NK-92 (cell line): Measurements from ENCODE around the gene IQSEC3.

Source experiments
- DNase-seq: peaks from one replicate; lab custom pipeline; 2025; ENCODE audit not compliant: unreplicated experiment; lab: John Stamatoyannopoulos, UW

Gene IQSEC3

DNA sequence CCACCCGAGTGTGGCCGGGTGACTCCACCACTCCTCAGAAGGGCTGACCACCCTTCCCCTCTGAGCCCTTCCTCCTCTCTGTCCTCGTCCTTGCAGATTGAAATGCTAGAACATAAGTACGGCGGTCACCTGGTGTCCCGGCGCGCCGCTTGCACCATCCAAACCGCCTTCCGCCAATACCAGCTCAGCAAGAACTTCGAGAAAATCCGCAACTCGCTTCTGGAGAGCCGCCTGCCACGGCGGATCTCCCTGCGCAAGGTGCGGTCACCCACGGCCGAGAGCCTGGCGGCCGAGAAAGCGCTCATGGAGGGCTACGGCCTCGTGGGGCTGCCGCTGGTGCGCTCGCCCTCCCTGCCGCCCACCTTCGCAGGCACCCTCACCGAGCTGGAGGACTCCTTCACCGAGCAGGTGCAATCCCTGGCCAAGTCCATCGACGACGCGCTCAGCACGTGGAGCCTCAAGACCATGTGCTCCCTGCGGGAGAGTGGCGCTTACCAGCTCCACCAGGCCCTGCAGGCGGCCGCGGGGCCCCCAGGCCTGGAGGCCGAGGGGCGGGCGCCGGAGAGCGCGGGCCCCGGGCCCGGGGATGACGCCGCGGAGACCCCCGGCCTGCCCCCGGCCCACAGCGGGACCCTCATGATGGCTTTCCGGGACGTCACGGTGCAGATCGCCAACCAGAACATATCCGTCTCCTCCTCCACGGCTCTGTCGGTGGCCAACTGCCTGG, 71.8 kb downstream of the IQSEC3 start:
- DNase-seq = no peak

GRCh38 chr12:138898-139534, 72.4 kb downstream of the IQSEC3 start:
- no peak for DNase-seq

- DNase-seq = no peak
Observed at GRCh38 chr12:139585-139984, 73.0 kb downstream of the IQSEC3 start.

DNA sequence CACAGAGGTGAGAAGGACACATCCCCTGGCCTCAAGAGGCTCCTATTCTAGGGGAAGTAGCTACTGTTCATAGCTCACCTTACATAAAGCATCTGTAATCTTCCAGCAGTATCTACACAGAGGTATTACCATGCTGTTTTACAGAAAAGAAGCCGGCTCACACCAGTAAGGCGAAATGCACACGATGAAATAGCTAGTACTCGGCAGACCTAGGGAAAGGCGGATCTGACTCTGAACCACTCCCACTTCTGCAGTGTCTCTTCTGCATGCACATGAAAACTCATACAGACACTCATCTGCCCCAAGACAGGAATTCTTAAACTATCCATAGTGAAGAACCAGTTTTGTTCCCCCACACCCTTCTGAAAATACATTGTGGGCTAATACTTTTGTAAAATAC, 73.6 kb downstream of the IQSEC3 start:
- DNase-seq = no peak

DNA sequence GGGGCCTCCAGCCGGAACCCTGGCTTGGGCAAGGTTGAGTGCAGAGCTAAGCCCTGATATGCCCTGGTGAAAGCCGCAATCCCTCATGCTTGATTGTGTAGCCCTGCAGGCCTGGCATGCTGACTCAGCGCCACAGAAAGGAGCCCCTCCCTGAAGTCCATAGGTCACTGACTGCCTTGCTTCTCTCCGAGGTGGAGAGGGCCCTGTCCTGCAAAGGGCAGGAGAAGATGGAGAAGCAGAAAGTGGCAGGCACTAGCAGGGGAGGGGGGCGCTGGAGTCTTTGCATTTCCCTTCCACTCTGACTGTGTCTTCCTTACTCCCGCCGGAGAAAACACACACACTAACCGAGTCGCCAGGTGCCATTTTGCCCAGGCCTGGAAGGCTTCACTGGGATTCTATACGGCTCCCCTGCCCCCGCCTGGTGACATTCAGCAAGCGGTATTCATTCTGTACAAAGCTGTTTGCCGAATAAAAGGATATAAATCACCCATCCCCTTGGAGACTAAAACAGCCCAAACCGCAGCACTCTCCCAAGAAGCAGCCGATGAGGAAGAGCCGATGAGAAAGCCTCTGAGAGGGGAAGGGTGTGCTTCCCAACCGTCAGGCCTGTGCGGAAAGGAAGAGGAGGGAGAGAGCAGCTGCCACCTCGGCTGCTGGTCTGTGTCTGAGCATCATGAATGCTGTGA, 77.5 kb downstream of the IQSEC3 start:
- DNase-seq = no peak

DNA sequence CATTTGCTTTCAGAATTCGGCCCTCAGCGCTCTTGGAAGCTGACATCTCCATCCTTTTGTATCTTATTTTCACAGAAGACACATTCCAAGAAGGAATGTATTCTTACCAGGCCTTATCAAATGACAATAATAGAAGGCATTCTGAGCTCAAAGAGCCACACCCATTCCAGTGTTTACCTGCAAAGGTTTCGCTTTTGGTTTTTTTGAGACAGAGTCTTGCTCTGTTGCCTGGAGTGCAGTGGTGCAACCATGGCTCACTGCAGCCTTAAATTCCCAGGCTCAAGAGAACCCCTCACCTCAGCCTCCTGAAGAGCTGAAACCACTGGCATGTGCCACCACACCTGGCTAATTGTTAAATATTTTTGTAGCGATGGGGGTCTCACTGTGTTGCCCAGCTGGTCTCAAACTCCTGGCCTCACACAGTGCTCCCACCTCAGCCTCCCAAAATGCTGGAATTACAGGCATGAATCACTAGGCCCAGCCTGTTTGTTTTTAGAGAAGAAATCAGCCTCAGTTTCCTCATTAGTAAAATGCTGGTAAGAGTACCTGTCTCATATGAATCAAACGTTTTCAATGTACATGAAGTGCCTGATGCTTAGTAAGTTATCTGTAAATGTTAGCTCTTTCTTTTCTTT, 78.2 kb downstream of the IQSEC3 start:
- DNase-seq = no peak

DNA sequence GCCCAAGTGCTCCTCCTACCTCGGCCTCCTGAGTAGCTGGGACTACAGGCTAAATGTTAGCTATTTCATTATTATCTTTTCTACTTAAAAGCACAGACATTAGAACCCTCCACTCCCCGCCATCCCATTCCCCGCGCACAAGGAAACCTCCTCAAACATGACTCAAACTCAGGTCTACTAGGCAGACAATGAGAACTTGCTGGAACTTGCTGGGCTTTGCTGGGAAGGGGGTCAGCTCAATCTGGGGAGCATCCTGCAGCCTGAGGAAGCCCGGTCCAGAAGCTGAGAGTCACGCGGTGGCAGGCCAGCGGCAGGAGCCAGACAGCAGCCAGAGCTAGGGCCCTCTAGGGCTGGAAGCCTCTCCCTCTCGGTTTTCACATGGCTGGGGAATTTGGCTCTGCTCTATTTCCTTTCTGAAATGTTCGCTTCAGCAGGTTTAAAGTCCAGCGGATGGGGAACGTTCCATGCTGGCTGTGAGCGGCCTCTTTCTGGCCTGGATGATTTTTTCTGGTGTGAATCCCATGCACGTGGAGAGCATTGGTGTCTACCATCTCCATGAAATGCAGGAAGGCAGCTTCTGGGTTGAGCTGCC, 78.9 kb downstream of the IQSEC3 start:
- DNase-seq = no peak

- no peak for DNase-seq
Observed at GRCh38 chr12:147242-147641, 80.7 kb downstream of the IQSEC3 start.

DNA sequence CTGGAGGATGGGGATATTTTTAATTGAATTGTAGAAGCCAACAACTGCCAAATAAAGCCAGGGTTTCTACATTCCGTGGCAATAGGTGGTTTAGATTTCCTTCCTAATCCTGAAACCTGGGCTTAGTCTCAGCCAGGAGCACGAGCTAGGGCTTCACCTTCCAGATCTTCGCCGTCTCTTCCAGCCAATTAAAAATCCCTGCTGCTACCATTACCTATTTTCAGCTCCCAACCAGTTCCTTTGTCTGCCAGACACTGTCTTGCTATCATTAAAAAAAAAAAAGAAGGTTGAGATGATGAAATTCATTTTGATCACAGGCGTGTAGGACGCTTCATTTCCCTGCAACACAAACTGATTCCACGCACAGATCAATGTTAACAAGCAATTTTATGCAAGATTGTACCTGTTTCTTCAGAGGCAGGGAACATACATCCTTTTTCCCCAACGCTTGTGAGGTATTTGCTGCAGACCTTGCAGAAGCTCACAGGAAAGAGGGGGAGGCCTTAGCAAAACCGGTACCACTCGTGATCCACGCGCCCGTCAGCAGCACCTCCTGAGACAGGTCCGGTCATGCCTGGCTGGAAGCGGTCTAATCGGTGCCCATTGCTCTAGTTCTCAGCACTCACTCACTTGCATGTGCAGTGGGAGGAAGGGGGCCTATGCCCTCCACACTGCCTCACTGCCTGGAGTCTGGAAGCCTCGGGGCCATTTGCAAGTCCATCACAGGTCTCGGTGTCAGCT, 82.3 kb downstream of the IQSEC3 start:
- DNase-seq = no peak

DNA sequence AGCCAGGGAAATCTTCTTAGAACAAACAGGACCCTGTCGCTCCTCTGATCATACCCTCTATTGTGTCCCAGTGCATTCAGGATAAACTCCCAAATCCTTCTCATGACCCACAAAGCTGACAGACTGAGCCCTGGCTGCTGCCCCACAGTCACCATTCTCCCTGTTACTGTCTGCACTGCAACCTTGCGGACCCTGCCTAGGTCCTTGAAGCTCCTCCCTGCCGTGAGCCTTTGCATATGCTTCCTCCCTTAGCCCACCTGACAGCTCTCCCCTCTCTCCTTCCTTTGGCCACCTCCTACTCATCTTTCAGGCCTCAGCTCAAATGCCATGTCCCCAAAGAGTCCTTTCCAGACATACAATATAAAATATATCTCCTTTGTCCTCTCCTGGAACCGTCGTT, 85.0 kb downstream of the IQSEC3 start:
- no peak for DNase-seq

DNA sequence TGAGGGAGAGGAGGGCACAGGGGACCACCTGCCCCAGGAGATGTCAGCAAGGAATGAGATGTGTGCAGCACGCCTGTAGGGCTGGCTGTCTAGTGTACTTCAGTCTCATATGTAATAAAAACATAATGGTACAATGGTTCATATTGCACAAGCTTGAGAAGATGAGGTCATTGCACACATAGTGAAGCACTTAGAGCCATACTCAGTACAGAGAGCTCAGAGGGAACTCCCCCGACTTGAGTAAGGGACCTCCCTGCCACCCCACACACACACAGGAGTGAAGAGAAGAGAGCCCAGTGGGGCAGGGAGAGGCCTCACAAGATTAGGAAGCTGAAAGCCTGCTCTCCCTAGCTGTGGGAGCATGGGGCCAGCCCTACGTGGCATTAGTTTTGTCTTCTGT, 85.9 kb downstream of the IQSEC3 start:
- no peak for DNase-seq

DNA sequence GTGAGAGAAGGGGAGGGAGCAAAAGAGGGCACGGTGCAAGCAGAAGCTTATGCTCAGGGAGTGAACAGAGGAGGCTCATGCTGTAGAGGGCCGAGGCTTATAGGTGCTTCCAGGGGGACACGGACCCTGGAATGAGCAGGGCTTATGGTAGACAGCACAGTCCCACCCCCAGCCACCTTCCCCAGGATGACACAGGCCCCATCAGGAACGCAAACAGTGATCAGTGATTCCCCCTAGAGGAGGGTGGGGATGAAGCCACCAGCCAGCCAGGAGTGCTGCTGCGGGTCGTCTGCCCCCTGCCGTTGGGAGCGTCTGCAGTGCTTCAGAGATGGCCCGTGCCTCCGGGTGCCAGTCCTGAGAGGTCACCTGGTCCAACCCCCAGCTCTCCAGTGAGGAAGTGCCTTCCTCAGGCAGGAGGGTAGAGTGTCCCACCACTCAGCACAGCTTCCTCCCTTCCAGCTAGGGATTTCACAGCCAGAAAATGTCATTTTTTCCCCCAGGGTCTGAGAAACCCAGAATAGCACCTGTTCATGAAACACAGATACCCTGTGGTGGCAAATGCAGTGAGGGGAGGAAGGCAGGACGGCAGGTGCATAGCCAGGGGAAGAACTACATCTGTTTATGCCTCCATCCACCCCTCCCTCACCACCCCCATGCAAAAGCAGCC, 86.6 kb downstream of the IQSEC3 start:
- DNase-seq = no peak

DNA sequence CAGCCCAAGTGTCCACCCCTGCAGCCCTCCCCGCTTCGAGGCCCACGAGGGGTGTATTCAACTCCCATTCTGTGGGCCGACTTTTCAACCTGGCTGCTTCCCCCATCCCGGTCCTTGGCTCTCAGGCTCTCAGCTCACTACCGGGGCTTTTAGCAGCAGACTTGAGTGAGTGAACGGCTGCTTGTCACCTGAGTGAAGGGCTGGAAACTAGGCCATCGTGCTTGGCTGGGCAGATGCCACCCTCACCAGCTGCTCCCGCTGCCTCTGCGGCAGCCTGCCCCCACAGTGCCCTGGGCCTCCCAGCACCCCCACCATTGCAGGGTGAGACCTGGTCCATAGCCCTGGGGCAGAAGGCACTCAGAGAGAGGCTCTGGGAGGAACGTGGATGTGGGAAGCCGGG, 87.5 kb downstream of the IQSEC3 start:
- no peak for DNase-seq

- DNase-seq = no peak
Observed at GRCh38 chr12:155006-155405, 88.4 kb downstream of the IQSEC3 start.

DNA sequence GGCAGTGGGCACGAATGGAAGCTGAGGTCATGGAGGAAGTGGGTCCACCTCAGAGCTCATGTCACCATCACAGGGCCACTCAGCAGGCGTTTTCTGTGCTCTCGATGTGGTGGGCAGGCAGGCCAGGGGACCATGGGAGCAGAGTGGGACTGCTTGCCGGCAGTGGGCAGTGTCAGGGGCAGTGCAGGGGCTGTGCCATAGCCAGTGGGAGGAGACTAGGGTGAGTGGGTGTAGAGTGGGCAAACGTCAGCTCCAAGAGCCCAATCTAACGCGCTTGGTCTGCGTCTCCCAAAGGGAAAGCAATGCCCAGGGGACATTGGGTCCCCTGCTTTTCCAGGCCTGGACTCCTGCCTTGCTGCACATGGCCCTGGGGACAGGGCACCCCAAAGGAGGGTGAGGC, 89.1 kb downstream of the IQSEC3 start:
- no peak for DNase-seq

DNA sequence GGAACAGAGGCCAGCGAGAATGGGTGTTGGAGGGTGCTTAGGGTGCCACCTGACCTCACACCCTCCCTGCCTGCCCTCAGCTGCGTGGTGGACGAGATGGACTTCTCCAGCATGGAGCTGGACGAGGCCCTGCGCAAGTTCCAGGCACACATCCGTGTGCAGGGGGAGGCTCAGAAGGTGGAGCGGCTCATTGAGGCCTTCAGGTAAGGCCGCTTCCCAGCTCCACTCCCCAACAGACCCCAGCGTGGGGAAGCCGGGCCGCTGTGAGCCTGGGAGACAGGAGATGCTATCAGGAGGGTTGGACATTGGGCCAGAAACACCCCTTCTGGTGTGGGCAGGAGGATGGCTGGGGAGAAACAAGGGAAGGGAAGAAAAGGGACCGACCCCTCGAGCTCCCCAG, 90.4 kb downstream of the IQSEC3 start:
- no peak for DNase-seq

DNA sequence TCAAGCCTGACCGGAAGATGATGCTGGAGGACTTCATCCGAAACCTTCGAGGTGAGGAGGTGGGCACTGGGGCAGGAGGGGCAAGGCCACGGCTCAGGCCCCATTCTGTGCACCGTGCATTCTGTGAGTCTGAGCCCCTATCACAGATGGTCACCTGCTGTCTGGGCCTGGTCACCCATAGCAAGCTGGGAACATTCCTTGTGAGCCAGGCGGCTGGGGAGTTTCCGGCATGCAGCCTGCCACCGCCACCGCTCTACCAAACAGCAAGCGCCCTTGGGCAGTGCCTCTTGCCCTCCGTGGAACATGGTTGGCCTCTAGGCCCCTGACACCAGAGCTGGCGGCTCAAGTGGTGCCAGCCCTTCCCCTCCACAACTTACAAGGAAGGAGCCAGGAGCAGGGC, 91.1 kb downstream of the IQSEC3 start:
- no peak for DNase-seq

DNA sequence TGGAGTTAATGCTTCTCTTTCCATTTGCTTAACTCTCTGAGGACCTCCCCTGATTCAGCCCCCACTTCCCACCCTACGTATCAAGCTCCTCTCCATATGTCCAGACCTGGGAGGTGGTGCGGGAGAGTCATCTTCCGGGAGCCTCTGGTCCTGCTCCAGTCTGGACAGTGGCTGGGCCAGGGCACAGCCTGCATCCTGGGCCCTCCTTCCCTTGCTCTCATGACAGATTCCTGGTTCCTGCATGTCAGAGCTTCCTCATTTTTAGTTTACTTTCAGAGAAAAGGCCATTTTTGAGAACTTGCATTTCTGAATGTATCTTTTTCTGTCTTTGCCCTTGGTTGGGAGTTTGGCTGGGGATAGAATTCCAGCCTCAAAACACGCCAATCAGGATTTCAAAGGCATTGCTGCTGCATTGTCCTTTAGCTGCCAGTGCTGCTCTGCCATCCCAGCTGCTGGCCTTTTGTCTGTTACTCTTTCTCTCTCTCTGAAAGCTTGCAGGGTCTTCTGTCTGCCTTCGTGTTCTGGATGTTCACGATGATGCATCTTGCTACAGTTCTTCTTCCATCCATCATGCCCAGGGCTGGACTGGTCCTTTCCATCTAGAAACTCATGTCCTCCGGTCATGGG, 92.7 kb downstream of the IQSEC3 start:
- no peak for DNase-seq

DNA sequence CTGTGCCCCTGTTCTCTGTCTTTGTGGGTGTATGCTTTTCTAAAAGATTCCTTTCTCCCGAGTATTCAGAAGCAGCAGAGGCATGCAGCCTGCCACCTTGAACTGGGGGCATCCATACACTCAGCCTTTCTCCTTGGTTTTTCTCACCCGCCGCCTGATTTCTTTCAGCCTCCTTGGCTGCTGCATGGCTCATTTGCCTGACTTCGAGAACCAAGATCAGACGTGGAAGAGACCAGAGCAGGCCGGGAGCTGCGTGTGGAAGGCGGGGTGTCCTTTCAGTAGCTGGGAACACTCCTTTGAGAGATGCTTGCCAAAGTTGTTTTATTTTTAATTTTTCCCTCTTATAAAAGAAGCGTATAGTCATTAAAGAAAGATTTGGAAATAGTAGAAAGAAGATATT, 94.3 kb downstream of the IQSEC3 start:
- no peak for DNase-seq

GRCh38 chr12:161823-162222, 95.3 kb downstream of the IQSEC3 start:
- DNase-seq = no peak
